ENCODE results near the gene LAIR1.

GRCh38 chr19:54319049-54319448 lies 45.7 kb downstream of the LAIR1 start:
- TF ChIP-seq EZH2 (IDR thresholded peaks at IDR 0.05; ENCODE audit: insufficient read depth, poor library complexity, severe bottlenecking), result no peak
- no peak for TF ChIP-seq EZH2phosphoT487 (IDR thresholded peaks at IDR 0.05; ENCODE audit: insufficient read depth, low read depth)
